HG02943 (cell line): ENCODE data around the gene PRUNE1.

ENCODE experiments used
- ATAC-seq: cut with Tn5 transposase; IDR thresholded peaks from one replicate; pipeline ENCODE4 v1.9.1; 2021; ENCODE audit warnings: mild to moderate bottlenecking, low read depth, moderate library complexity; ENCODE audit not compliant: unreplicated experiment

Gene PRUNE1, protein sequence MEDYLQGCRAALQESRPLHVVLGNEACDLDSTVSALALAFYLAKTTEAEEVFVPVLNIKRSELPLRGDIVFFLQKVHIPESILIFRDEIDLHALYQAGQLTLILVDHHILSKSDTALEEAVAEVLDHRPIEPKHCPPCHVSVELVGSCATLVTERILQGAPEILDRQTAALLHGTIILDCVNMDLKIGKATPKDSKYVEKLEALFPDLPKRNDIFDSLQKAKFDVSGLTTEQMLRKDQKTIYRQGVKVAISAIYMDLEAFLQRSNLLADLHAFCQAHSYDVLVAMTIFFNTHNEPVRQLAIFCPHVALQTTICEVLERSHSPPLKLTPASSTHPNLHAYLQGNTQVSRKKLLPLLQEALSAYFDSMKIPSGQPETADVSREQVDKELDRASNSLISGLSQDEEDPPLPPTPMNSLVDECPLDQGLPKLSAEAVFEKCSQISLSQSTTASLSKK

DNA sequence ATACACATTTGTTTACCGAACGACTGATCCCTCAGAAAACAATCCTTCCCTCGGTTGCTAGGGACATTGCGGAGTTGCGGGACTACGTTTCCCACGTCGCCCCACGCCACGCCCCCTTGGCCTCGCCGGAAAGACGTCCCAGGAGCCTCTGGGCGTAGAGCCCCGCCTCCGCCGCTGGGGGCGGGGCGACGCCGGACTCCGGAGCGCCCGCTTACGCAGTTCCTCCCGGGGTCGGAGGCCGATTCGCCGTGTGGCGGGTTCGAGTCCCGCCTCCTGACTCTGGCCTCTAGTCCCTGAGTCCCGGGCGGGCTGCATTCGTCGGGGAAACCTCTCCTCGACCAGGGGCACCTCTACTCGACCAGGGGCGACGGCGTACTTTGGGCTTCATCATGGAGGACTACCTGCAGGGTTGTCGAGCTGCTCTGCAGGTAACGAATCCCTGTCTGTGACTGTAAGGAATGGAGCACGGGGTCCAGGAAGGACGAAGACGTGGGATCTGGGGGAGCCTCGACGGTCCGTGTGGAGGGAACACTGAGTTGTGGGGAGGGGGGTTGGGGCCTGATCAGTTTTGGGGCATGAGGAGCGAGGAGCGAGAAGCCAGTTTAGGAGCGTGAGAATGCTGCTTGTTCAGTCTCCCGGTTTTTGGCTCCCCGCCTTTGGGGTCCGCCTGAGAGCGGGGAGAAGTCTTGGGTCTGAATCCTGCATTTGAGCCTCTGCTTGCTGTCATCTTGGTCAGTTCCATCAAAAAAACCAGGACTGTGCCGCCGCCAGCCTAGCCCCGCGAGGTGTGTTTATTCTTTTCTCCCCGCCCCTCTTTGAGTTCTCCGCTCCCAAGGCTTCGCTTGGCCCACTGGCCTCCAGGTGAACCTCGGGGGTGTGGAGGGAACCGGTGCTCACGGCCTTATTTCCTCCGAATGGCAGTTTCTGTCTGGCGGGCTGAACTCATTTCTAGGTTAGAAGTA, at the start of gene PRUNE1:
TSS of gene PRUNE1 (plus strand) at position 206 of the 962 bp plus-strand sequence. CDS start at position 390, 184 bp downstream.
- no peak for ATAC-seq

- ATAC-seq, result no peak
Measured at GRCh38 chr1:150960646-150961045, 47.6 kb upstream of the PRUNE1 start.

GRCh38 chr1:150961756-150962155, 46.5 kb upstream of the PRUNE1 start:
- no peak for ATAC-seq

- ATAC-seq, result no peak
Measured at GRCh38 chr1:150963321-150964163, 44.7 kb upstream of the PRUNE1 start.

DNA sequence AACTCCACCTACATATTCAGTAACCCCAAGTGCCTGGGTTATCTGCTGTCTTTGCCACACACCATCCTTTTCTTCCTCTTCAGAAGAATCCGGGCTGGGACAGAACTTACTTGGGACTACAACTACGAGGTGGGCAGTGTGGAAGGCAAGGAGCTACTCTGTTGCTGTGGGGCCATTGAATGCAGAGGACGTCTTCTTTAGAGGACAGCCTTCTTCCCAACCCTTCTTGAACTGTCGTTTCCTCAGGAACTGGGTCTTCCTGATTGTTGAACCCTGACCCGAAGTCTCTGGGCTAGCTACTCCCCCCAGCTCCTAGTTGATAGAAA, 44.1 kb upstream of the PRUNE1 start:
- ATAC-seq, result no peak

GRCh38 chr1:150965605-150966004, 42.6 kb upstream of the PRUNE1 start:
- ATAC-seq, result no peak

DNA sequence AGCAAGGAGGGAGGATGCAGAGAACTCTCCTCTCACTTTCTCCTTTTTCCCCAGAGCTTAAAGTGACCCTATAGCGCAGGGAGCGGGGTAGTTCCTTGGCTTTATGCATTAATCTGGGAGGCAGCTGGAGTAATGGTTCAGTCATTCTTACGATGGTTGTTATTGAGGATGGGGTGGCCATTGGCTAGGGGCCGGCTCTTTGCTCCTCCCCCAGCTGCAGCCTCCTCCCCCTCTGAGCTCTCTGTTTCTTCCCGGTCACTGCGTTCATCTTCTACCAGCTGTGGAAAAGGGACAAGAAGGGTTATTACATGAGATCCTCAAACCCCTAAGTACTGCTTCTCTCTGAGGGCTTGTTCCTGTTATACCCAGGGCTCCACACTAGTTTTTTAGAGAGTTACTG, 42.2 kb upstream of the PRUNE1 start:
- no peak for ATAC-seq

DNA sequence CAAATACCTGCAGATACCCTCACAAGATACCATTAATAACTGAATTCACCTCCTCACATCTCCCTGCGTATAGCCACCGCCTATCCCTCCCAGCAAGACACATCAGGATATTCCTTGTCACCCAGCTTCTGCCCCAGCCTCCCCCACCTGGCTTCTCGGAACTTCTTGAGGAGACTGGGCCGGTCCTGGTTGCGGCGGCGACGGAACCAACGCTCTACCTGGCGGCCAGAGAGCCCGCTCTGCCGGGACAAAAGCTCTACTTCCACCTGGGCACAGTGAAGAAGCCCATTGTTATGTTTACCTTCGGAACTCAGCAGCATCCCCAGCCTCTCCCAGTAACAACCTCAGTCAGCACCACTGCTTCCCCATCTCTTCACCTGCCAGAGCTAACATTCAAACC, 40.3 kb upstream of the PRUNE1 start:
- no peak for ATAC-seq

DNA sequence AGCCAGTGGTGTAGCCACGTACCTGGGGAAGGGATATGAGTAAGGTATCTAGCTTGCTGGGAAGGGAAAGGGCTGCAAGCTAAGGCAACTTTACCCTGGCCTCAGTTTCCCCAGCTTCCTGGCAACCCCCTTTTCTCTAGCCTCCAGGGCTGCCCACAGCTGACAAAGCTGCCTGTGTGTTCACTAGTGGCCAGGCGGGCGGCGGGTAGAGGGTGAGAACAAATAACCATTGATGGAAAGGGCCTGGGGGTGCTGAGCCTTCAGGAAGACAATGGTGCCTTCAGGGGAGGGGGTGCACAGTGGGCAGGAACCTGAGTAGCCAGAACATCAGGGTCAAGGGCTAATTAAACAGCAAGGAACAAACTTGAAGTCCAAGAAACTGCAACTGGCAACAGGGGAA, 39.8 kb upstream of the PRUNE1 start:
- ATAC-seq, result no peak

- ATAC-seq, result no peak
Measured at GRCh38 chr1:150969626-150970025, 38.6 kb upstream of the PRUNE1 start.

DNA sequence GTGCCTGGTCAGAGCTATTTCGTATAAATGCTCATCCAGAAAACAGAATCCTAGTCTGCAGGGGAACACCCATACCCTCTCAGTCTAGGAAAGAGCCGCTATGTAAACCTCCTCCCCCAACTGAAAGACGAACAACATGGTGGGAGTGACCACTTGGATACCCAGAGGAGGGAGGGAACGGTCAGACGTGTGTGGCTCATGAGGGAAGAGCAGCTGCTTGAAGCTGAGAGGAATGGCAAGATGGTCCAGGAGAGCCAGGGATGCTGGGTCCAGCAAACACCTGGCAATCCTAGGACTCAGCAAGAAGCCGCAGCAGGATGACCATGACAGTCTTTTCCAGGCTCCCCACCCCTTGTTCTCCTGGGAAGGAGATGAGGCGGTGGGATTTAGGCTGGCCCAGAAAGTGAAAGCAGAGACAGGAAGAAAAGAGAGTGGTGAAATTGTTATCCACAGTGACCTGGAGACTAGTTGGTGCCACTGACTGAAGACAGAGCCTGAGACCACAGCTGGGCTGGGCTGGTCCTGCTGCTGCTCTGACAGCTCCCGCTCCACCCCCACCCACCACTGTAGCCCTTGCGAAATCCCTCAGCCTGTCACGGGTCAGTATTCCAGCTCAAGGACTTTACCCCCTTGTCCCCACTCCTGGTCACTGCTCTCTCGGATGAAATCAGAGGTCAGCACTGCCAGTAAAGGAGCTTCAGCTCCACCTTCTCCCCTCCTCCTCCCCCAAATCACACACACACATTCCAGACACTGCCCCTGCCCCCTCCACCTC, 37.3 kb upstream of the PRUNE1 start:
- ATAC-seq, result no peak

- ATAC-seq, result no peak
Measured at GRCh38 chr1:150971583-150972416, 36.4 kb upstream of the PRUNE1 start.

- ATAC-seq, result no peak
Measured at GRCh38 chr1:150972417-150972940, 35.8 kb upstream of the PRUNE1 start.

GRCh38 chr1:150973258-150973835, 34.9 kb upstream of the PRUNE1 start:
- ATAC-seq, result no peak

DNA sequence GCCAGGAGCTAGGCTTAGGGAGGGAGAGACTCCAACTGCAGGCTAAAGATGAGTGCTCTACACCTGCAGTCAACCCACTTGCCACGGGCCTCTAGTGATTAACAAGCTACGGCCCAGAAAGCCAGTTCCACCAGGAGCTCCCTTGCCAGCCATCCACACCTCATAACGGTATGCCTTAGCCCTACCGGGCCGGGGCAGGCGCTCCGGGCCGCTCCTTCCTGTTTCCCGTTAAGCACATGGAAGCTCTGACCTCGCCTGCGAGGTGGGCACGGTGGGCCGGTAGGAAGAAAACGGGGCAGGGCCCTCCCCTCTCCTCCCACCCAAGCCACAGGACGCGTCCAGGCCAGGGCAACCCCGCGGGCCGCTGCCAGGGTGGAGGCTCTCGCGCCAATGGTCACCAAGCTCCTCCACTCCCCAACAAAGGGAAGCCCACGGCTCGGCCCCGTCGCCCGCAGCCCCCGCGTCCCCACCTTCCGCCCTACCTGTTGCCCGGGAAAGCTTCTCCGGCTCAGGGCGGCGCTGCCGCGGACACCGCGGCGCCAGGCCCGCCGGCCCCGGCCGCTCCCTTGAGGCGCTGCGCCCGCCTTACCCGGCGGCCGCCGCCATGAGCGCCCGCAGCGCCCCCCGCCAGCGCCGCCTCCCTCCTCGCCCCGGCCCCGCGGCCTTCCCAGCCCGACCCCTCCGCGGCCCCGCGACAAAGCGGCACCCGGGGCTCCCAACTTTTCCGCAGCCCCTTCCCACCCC, 34.2 kb upstream of the PRUNE1 start:
- peak; percentile 45 for ATAC-seq

DNA sequence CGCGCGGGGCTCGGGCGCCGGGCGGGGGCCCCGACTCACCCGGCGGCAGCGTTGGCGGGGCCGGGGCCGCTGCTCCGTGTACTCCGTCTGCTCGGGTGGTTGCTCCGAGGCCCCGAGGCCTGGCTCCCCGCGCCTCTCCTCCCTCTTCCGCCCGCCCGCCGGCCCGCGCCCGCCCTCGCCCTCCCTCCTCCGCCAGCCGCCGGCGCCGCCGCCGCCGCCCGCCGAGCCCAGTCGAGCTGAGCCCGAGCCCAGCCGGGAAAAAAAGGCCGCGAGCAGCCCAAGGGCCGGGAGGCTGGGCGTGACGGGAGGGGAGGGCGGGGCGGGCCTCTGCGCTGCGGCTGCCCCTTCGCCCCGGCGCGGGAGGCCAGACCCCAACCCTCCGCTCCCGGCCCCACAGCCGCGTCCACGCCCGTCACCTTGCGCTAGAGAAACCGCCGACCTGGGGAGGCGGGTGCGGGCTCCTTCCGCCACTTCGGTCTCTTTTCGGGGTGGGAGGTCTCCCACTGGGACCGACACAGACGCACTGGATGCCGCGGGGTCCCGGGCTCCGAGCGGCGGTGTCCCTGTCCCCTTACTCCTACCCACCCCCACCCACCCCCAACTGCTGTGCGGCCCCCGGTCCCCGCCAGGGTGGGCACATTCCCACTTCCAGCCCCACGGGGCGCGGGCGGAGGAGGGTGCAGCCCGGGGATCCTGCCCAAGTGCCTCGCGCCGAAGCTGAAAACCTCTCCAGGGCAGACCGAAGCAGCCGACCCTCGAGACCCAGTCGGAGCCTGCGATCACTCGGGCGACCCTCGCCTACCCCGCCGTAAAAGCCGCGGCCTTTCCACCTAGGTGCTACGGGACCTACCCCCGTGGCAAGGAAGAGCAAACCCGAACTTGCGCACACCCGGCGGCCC, 33.4 kb upstream of the PRUNE1 start, which contains the start of gene CERS2:
TSS of gene CERS2 (minus strand) at position 256 of the 899 bp plus-strand sequence. CDS start 5,745 bp downstream, outside the sequence.
- ATAC-seq, result peak; percentile 38
